Liver (tissue), 9 donors: ENCODE data around the gene PMM2. TPM values are rescaled to one million over a fixed set of nuclear protein-coding genes. Genes with fewer than 3 reads are reported as not detected.

Experiments used
- DNase-seq: peaks from one replicate; pipeline ENCODE4 v3.0.0-alpha.2; 2017; ENCODE audit warnings: low spot score
- H3K27ac ChIP-seq, 2 donors: one replicate each; pipeline ENCODE4 v1.7.0; 2013; ENCODE audit warnings: inconsistent platforms in 2 of 2, low read length in 2 of 2, control low read depth in 1 of 2, low read depth in 1 of 2, mild to moderate bottlenecking in 1 of 2
- H3K27me3 ChIP-seq, 4 donors: one replicate each; pipeline versions ENCODE4 v1.6.1 to v1.7.0; 2013; ENCODE audit warnings: low read length in 3 of 4, inconsistent platforms in 1 of 4, mild to moderate bottlenecking in 1 of 4, moderate library complexity in 1 of 4; ENCODE audit not compliant: control insufficient read depth in 4 of 4, insufficient read depth in 4 of 4
- H3K36me3 ChIP-seq, 4 donors: one replicate each; pipeline versions ENCODE4 v1.6.1 to v1.7.0; 2013; ENCODE audit warnings: low read length in 3 of 4, mild to moderate bottlenecking in 3 of 4, low read depth in 1 of 4, moderate library complexity in 1 of 4; ENCODE audit not compliant: control insufficient read depth in 4 of 4, insufficient read depth in 3 of 4
- H3K4me1 ChIP-seq, 4 donors: one replicate each; pipeline versions ENCODE4 v1.6.1 to v1.7.0; 2013; ENCODE audit warnings: low read length in 3 of 4, mild to moderate bottlenecking in 3 of 4, moderate library complexity in 1 of 4; ENCODE audit not compliant: control insufficient read depth in 4 of 4, insufficient read depth in 4 of 4
- H3K4me3 ChIP-seq, 3 donors: one replicate each; pipeline versions ENCODE4 v1.6.1 to v1.7.0; 2013; ENCODE audit warnings: low read length in 3 of 3, control low read depth in 1 of 3, low read depth in 1 of 3, mild to moderate bottlenecking in 1 of 3
- H3K9ac ChIP-seq, 2 donors: one replicate each; pipeline ENCODE4 v1.7.0; 2013; ENCODE audit warnings: low read length in 2 of 2, mild to moderate bottlenecking in 2 of 2, moderate library complexity in 2 of 2, control low read depth in 1 of 2, low read depth in 1 of 2
- H3K9me3 ChIP-seq, 4 donors: one replicate each; pipeline versions ENCODE4 v1.6.1 to v1.7.0; 2013; ENCODE audit warnings: low read length in 3 of 4; ENCODE audit not compliant: control insufficient read depth in 4 of 4
- ATF3 ChIP-seq: IDR thresholded peaks from 2 replicates; pipeline ENCODE4 v1.6.1; 2016; ENCODE audit warnings: antibody characterized with exemption
- CTCF ChIP-seq: fragments of 150-350 bp; IDR thresholded peaks from 2 replicates; pipeline ENCODE4 v1.5.1; 2017; ENCODE audit warnings: improper control_type of control experiment, low read depth, low read length; ENCODE audit not compliant: missing input control
- EGR1 ChIP-seq, 2 donors: IDR thresholded peaks; 2 replicates each; pipeline ENCODE4 v1.6.1; 2016 to 2018; ENCODE audit warnings: antibody characterized with exemption in 2 of 2, low read depth in 2 of 2
- FOXA1 ChIP-seq: IDR thresholded peaks from 2 replicates; pipeline ENCODE4 v1.6.1; 2016; ENCODE audit warnings: antibody characterized with exemption
- FOXA2 ChIP-seq: IDR thresholded peaks from 2 replicates; pipeline ENCODE4 v1.6.1; 2016; ENCODE audit warnings: antibody characterized with exemption
- GABPA ChIP-seq, 2 donors: IDR thresholded peaks in 1 of 2; conservative IDR thresholded peaks in 1 of 2; 2 replicates each; pipeline ENCODE4 v1.6.1; 2016; ENCODE audit warnings: antibody characterized with exemption in 2 of 2, mild to moderate bottlenecking in 1 of 2, moderate library complexity in 1 of 2
- HNF4A ChIP-seq, 2 donors: conservative IDR thresholded peaks; 2 replicates each; pipeline ENCODE4 v1.6.1; 2016; ENCODE audit warnings: antibody characterized with exemption in 2 of 2, mild to moderate bottlenecking in 2 of 2
- HNF4G ChIP-seq: IDR thresholded peaks from 2 replicates; pipeline ENCODE4 v1.6.1; 2016; ENCODE audit warnings: antibody characterized with exemption
- JUND ChIP-seq, 2 donors: IDR thresholded peaks; 2 replicates each; pipeline ENCODE4 v1.6.1; 2016; ENCODE audit warnings: antibody characterized with exemption in 2 of 2
- MAX ChIP-seq: IDR thresholded peaks from 2 replicates; pipeline ENCODE4 v1.6.1; 2016; ENCODE audit warnings: antibody characterized with exemption
- NR2F2 ChIP-seq: IDR thresholded peaks from 2 replicates; pipeline ENCODE4 v1.6.1; 2016; ENCODE audit warnings: antibody characterized with exemption
- RAD21 ChIP-seq, 2 donors: IDR thresholded peaks; 2 replicates each; pipeline ENCODE4 v1.6.1; 2016; ENCODE audit warnings: antibody characterized with exemption in 2 of 2, mild to moderate bottlenecking in 2 of 2
- REST ChIP-seq: IDR thresholded peaks from 2 replicates; pipeline ENCODE4 v1.6.1; 2016; ENCODE audit warnings: antibody characterized with exemption, mild to moderate bottlenecking
- RXRA ChIP-seq, 2 donors: IDR thresholded peaks; 2 replicates each; pipeline ENCODE4 v1.6.1; 2017 to 2018; ENCODE audit warnings: antibody characterized with exemption in 2 of 2, mild to moderate bottlenecking in 1 of 2
- SP1 ChIP-seq: IDR thresholded peaks from 2 replicates; pipeline ENCODE4 v1.6.1; 2018; ENCODE audit warnings: antibody characterized with exemption, mild to moderate bottlenecking
- TAF1 ChIP-seq: conservative IDR thresholded peaks from 2 replicates; pipeline ENCODE4 v1.6.1; 2016; ENCODE audit warnings: antibody characterized with exemption, mild to moderate bottlenecking
- YY1 ChIP-seq: IDR thresholded peaks from 2 replicates; pipeline ENCODE4 v1.6.1; 2016; ENCODE audit warnings: antibody characterized with exemption, mild to moderate bottlenecking
- ZBTB33 ChIP-seq: IDR thresholded peaks from 2 replicates; pipeline ENCODE4 v1.6.1; 2016; ENCODE audit warnings: antibody characterized with exemption
- WGBS: extraction: QIAGEN DNeasy Blood & Tissue Kit; methylation state at CpG from one replicate; pipeline ENCODE4 v1.1.7; 2013; 5-methylcytosine and 5-hydroxymethylcytosine counted together
- polyA plus RNA-seq, 2 donors: library from polyadenylated mRNA; stranded (reverse) in 1 of 2; unstranded in 1 of 2; fragments of 200-250 nt in 1 of 2; fragments of >200 nt in 1 of 2; fragmentation: Nextera tagmentation in 1 of 2; extraction: Ambion mirVana in 1 of 2; gene quantifications; one replicate each; pipeline versions ENCODE4 v1.2.1 to v1.2.3, GENCODE V29; 2013 to 2015
- total RNA-seq, 2 donors: library from RNA; depleted of rRNA; stranded (reverse); fragments of >200 nt; gene quantifications; one replicate each; pipeline ENCODE4 v1.2.3, GENCODE V29; 2014
- donor health status: healthy.
- donor health status: healthy.
- donor health status: healthy.
- donor health status: healthy.
- donor health status: healthy.

The PMM2 gene
- total and polyA plus RNA-seq, 4 donors = 6.8 to 38.9 (median 30.0) TPM

- no peak for DNase-seq
- 90% methylated on average over 23 of the region's 23 CpGs for WGBS
- Histone ChIP-seq H3K4me3 (no peak overlapping the region), H3K27ac (no peak overlapping the region), H3K4me1 (peaks cover 0 to 5% (median under 1%) of the 10 kb centered on the region in 4 donors), H3K36me3 (peaks cover 4 to 39% (median 22%) of the 10 kb centered on the region in 4 donors), H3K9me3 (no peaks in the 10 kb centered on the region), H3K9ac (no peak overlapping the region), H3K27me3 (no peaks in the 10 kb centered on the region)
- TF ChIP-seq FOXA1 (no peak), YY1 (no peak), HNF4A (conservative IDR thresholded peaks at IDR 0.05) (no peak), FOXA2 (no peak), EGR1 (IDR thresholded peaks at IDR 0.05; ENCODE audit: low read depth in 2 of 2) (no peak), RAD21 (IDR thresholded peaks at IDR 0.05) (no peak), RXRA (IDR thresholded peaks at IDR 0.05) (no peak), ZBTB33 (no peak), TAF1 (no peak)
Measured at GRCh38 chr16:8888951-8889892, 91.6 kb downstream of the PMM2 start.

GRCh38 chr16:8889893-8890548 is 92.4 kb downstream of the PMM2 start:
- Histone ChIP-seq H3K4me3 (no peak overlapping the region), H3K36me3 (peaks cover 8 to 46% (median 29%) of the 10 kb centered on the region in 4 donors), H3K27me3 (no peaks in the 10 kb centered on the region), H3K9ac (no peak overlapping the region), H3K4me1 (peaks cover 0 to 5% (median under 1%) of the 10 kb centered on the region in 4 donors), H3K9me3 (no peaks in the 10 kb centered on the region), H3K27ac (no peak overlapping the region)
- no peak for DNase-seq
- WGBS = 86% methylated on average over 14 of the region's 14 CpGs
- TF ChIP-seq FOXA2 (no peak), SP1 (no peak), TAF1 (no peak), FOXA1 (no peak), GABPA (IDR thresholded peaks at IDR 0.05 in 1 of 2, conservative IDR thresholded peaks at IDR 0.05 in 1 of 2) (no peak), HNF4A (conservative IDR thresholded peaks at IDR 0.05) (no peak), RXRA (IDR thresholded peaks at IDR 0.05) (no peak), CTCF (no peak), ZBTB33 (no peak), HNF4G (no peak), RAD21 (IDR thresholded peaks at IDR 0.05) (no peak), MAX (no peak), JUND (IDR thresholded peaks at IDR 0.05) (no peak), EGR1 (IDR thresholded peaks at IDR 0.05; ENCODE audit: low read depth in 2 of 2) (no peak), ATF3 (no peak), NR2F2 (no peak), YY1 (no peak), REST (no peak)
